ENCODE data around the gene PRRG1.
"Not testable (repeated sequence)": the region's sequence is repeated elsewhere in the genome, so short reads cannot be mapped to it uniquely, and the experiment has no call there.

PRRG1 gene

DNA sequence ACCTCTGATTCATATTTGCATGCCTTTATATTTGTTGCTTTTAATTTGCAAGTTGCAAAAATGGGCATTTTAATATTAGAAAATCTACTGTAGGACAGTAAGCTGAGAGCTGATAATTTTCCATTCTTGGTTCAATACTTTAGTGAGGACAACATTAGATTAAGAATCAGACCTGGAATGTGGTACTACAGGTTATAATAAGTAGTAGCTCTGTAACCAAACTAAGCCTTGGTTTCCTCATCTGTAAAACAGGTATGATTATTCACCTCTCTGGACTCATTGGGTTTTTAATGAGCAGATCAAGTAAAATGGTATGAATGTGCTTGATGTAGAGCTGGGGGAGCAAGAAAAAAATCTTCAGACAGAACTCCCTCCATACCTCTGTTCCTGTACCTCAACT is 31.1 kb downstream of the PRRG1 start:
- Histone ChIP-seq H3K9me3 (ENCODE audit: control insufficient read depth, low read length) (no peaks in the 10 kb centered on the region), H3K36me3 (ENCODE audit: control insufficient read depth, insufficient read depth, low read length, severe bottlenecking) (no peaks in the 10 kb centered on the region), H3K27me3 (replicated peaks; ENCODE audit: control insufficient read depth, insufficient read depth, low read length) (no peaks in the 10 kb centered on the region)

DNA sequence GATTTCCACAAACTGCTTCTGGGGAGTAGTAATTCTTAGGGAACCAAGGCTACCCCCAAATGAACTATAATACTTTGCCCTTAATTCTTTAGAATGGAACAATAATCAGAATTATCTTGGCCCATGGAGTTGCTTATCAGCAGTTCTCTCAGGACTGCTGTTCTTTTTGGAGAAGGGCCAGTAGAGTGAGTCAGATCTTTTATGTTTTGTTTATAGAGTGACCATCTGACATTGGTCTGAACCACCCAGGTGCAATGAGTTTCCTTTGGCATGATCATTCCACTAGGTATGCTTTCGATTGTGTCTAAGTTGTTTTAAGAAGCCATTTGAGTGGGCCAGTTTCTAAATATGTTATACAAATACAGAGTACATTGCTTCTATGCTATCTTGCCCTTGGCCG is 31.8 kb downstream of the PRRG1 start:
- peaks cover 31% of the 10 kb centered on the region for H3K4me1 ChIP-seq (ENCODE audit: control insufficient read depth, insufficient read depth, low read length)
- H3K4me3 ChIP-seq (ENCODE audit: low read length) = no peak overlapping the region
- no peaks in the 10 kb centered on the region for H3K36me3 ChIP-seq (ENCODE audit: control insufficient read depth, insufficient read depth, low read length, severe bottlenecking)
- DNase-seq (ENCODE audit: low read depth) = peak; percentile 48
- H3K27me3 ChIP-seq (replicated peaks; ENCODE audit: control insufficient read depth, insufficient read depth, low read length) = no peaks in the 10 kb centered on the region
- no peak overlapping the region for H3K9ac ChIP-seq (ENCODE audit: low read length)
- no peaks in the 10 kb centered on the region for H3K9me3 ChIP-seq (ENCODE audit: control insufficient read depth, low read length)

More for the DNA sequence above, 31.1 kb downstream of the PRRG1 start:
- H3K4me3 ChIP-seq (ENCODE audit: low read length) = no peak overlapping the region
- H3K9ac ChIP-seq (ENCODE audit: low read length) = no peak overlapping the region
- DNase-seq (ENCODE audit: low read depth) = no peak
- peaks cover 31% of the 10 kb centered on the region for H3K4me1 ChIP-seq (ENCODE audit: control insufficient read depth, insufficient read depth, low read length)

DNA sequence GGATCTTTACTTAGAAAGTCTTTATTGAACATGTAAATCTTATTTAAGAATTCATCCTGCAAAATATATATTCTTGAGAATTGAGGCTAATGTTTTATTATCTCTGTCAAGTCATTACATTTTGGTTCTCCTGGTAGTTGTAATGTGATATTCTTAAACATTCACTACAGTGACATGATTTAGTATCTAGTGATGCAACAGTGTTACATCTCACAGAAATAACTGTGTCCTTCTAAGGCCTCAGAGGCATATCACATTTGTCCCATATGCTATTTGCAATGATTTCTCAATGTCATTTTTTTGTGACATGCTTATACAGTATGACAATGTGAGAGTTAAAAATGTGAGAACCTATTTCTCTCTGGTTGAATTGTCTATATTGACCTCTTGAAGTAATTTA is 34.1 kb downstream of the PRRG1 start:
- peak; percentile 40 for DNase-seq (ENCODE audit: low read depth)
- Histone ChIP-seq H3K9ac (ENCODE audit: low read length) (no peak overlapping the region), H3K27me3 (replicated peaks; ENCODE audit: control insufficient read depth, insufficient read depth, low read length) (no peaks in the 10 kb centered on the region), H3K36me3 (ENCODE audit: control insufficient read depth, insufficient read depth, low read length, severe bottlenecking) (no peaks in the 10 kb centered on the region), H3K4me3 (ENCODE audit: low read length) (no peak overlapping the region), H3K9me3 (ENCODE audit: control insufficient read depth, low read length) (no peaks in the 10 kb centered on the region), H3K4me1 (ENCODE audit: control insufficient read depth, insufficient read depth, low read length) (peaks cover 23% of the 10 kb centered on the region)

DNA sequence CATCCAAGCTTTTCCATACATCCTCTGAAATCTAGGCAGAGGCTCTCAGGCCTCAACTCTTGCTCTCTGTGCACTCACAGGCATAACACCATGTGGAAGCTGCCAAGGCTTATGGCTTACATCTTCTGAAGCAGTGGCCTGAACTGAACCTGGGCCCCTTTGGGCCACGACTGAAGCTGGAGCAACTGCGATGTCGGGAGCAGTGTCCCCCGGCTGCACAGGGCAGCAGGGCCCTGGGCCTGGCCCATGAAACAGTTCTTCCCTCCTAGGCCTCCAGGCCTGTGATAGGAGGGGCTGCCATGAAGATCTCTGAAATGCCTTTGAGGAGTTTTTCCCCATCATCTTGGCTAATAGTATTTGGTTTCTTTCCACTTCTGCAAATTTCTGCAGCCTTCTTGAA is 39.2 kb downstream of the PRRG1 start:
- Histone ChIP-seq H3K27me3 (replicated peaks; ENCODE audit: control insufficient read depth, insufficient read depth, low read length) (no peaks in the 10 kb centered on the region), H3K9ac (ENCODE audit: low read length) (no peak overlapping the region), H3K9me3 (ENCODE audit: control insufficient read depth, low read length) (peaks cover 5% of the 10 kb centered on the region), H3K4me1 (ENCODE audit: control insufficient read depth, insufficient read depth, low read length) (peaks cover 5% of the 10 kb centered on the region), H3K36me3 (ENCODE audit: control insufficient read depth, insufficient read depth, low read length, severe bottlenecking) (peaks cover 7% of the 10 kb centered on the region), H3K4me3 (ENCODE audit: low read length) (no peak overlapping the region)
- DNase-seq (ENCODE audit: low read depth) = no peak

DNA sequence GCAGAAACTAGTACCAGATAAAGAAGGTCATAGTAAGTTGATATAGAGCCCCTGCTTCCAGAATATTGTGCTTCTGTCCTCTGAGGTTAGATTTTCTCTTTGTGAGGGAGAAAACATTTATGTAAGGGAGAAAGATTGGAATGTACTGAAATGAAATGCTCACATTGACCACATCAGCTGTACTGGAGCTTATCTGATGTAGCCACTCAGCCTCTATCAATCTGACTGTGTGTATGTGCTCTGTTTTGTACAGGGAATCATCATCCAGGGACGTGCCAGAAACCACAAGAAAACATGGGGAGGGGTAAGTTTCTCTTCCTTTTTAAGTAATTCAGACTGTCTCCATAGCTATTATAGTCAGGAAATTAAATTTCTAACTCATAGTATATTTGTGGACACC is 56.8 kb downstream of the PRRG1 start:
- no peaks in the 10 kb centered on the region for H3K9me3 ChIP-seq (ENCODE audit: control insufficient read depth, low read length)

DNA sequence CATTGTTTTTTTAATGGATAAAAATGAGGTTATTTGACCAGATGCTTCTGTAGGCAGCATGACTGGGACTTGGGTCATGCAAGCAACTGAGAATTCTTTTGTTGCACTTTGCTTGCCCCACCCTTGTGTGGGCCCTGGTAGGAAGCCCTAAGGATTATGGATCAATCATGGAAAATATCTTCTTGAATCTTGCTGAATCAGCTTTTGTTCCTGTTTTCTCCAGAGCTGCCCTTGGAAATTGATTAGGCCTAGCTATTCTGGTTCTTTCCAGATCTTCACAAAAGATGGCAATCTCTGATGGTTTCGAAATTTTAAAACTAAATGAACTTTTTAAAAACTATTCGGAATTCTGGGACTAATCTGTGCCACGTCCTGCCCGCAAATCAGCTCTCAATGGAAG is 58.6 kb downstream of the PRRG1 start:
- H3K9ac ChIP-seq (ENCODE audit: low read length) = no peak overlapping the region
- peaks cover 8% of the 10 kb centered on the region for H3K36me3 ChIP-seq (ENCODE audit: control insufficient read depth, insufficient read depth, low read length, severe bottlenecking)
- no peak overlapping the region for H3K4me3 ChIP-seq (ENCODE audit: low read length)
- DNase-seq (ENCODE audit: low read depth) = peak; percentile 13
- peaks cover 5% of the 10 kb centered on the region for H3K4me1 ChIP-seq (ENCODE audit: control insufficient read depth, insufficient read depth, low read length)
- H3K27me3 ChIP-seq (replicated peaks; ENCODE audit: control insufficient read depth, insufficient read depth, low read length) = no peaks in the 10 kb centered on the region
- no peaks in the 10 kb centered on the region for H3K9me3 ChIP-seq (ENCODE audit: control insufficient read depth, low read length)

More for the DNA sequence above, 56.8 kb downstream of the PRRG1 start:
- Histone ChIP-seq H3K4me3 (ENCODE audit: low read length) (no peak overlapping the region), H3K4me1 (ENCODE audit: control insufficient read depth, insufficient read depth, low read length) (peaks cover 5% of the 10 kb centered on the region), H3K9ac (ENCODE audit: low read length) (no peak overlapping the region), H3K27me3 (replicated peaks; ENCODE audit: control insufficient read depth, insufficient read depth, low read length) (no peaks in the 10 kb centered on the region), H3K36me3 (ENCODE audit: control insufficient read depth, insufficient read depth, low read length, severe bottlenecking) (peaks cover under 1% of the 10 kb centered on the region)
- peak; percentile 67 for DNase-seq (ENCODE audit: low read depth)

DNA sequence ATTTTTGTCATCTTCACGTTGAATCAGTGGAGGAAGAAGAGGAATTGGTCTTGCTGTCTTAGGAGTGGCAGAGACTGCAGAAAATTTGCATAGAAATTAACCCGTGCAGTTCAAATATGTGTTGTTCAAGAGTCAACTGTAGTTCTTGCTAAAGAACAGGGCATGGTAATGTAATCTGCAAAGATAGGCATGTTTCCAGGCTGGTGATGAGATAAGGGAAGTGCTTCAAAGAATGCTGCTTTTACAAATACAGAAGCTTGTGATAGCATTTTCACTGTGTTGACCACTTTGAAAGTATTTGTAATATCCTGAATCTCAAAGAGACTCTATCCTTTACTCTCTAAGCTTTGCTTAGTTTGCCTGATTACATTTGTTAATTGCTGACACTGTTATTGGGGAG is 60.1 kb downstream of the PRRG1 start:
- H3K4me1 ChIP-seq (ENCODE audit: control insufficient read depth, insufficient read depth, low read length) = peaks cover 5% of the 10 kb centered on the region
- peaks cover 17% of the 10 kb centered on the region for H3K36me3 ChIP-seq (ENCODE audit: control insufficient read depth, insufficient read depth, low read length, severe bottlenecking)
- H3K9me3 ChIP-seq (ENCODE audit: control insufficient read depth, low read length) = no peaks in the 10 kb centered on the region
- no peak for DNase-seq (ENCODE audit: low read depth)
- H3K27me3 ChIP-seq (replicated peaks; ENCODE audit: control insufficient read depth, insufficient read depth, low read length) = no peaks in the 10 kb centered on the region
- no peak overlapping the region for H3K4me3 ChIP-seq (ENCODE audit: low read length)
- no peak overlapping the region for H3K9ac ChIP-seq (ENCODE audit: low read length)

DNA sequence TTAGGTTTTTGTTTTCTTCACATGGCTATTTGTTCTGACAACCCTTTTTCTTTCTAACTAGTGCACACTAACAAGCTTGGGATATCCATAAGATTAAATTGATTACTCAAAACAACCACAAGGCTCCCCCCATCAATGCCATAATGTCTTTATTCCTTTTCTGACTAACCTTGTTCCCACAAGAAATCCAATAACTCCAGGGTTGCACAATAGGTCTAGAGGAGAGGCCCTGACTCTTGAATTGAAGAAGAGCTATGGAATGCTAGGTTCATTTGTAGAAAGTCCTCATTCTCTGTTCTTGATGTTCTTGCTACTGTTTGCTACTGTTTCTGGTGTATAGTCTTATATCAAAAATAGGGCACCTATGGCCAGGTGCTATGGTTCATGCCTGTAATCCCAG is 71.0 kb downstream of the PRRG1 start:
- H3K4me3 ChIP-seq (ENCODE audit: low read length) = no peak overlapping the region

DNA sequence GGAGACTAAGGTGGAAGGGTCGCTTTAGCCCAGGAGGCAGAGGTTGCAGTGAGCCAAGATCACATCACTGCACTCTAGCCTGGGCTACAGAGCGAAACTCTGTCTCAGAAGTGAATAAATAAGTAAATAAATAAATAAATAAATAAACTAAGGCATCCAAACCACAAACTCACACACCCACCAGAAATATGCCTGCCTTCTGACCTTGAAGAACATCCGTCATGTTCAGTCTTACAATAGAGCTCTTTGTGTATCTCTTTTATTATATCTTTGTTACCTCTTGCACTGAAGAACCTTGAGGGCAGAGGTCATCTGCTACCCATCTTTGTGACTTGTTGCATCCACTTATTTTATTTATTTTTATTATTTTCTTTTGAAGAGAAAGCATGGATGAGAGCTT is 71.6 kb downstream of the PRRG1 start:
- Histone ChIP-seq H3K9ac (ENCODE audit: low read length) (no peak overlapping the region), H3K36me3 (ENCODE audit: control insufficient read depth, insufficient read depth, low read length, severe bottlenecking) (peaks cover 6% of the 10 kb centered on the region), H3K9me3 (ENCODE audit: control insufficient read depth, low read length) (no peaks in the 10 kb centered on the region), H3K27me3 (replicated peaks; ENCODE audit: control insufficient read depth, insufficient read depth, low read length) (no peaks in the 10 kb centered on the region), H3K4me3 (ENCODE audit: low read length) (no peak overlapping the region), H3K4me1 (ENCODE audit: control insufficient read depth, insufficient read depth, low read length) (no peaks in the 10 kb centered on the region)
- DNase-seq (ENCODE audit: low read depth) = no peak

More for the DNA sequence above, 71.0 kb downstream of the PRRG1 start:
- H3K36me3 ChIP-seq (ENCODE audit: control insufficient read depth, insufficient read depth, low read length, severe bottlenecking) = peaks cover 11% of the 10 kb centered on the region
- H3K9ac ChIP-seq (ENCODE audit: low read length) = no peak overlapping the region
- no peaks in the 10 kb centered on the region for H3K4me1 ChIP-seq (ENCODE audit: control insufficient read depth, insufficient read depth, low read length)
- no peaks in the 10 kb centered on the region for H3K9me3 ChIP-seq (ENCODE audit: control insufficient read depth, low read length)
- no peaks in the 10 kb centered on the region for H3K27me3 ChIP-seq (replicated peaks; ENCODE audit: control insufficient read depth, insufficient read depth, low read length)
- DNase-seq (ENCODE audit: low read depth) = peak; percentile 12

DNA sequence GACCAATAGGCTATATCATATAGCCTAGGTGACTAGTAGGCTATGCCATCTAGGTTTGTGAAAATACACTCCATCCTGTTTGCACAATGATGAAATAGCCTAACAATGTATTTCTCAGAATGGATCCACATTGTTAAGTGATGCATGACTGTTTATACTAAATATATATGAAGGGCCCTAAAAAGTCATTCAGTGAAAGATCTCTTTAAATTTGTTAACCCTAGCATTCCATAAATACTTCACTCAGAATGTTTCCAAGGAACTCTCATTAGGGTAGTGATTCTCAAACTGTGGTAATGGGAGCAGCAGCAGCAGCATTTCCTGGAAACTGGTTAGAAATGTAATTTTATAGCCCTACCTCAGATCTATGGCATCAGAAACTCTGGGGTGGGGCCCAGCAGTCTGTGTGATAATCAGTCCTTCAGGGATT is 74.9 kb downstream of the PRRG1 start:
- peaks cover 3% of the 10 kb centered on the region for H3K9me3 ChIP-seq (ENCODE audit: control insufficient read depth, low read length)
- no peaks in the 10 kb centered on the region for H3K4me1 ChIP-seq (ENCODE audit: control insufficient read depth, insufficient read depth, low read length)
- peak; percentile 48 for DNase-seq (ENCODE audit: low read depth)
- peaks cover 10% of the 10 kb centered on the region for H3K36me3 ChIP-seq (ENCODE audit: control insufficient read depth, insufficient read depth, low read length, severe bottlenecking)
- H3K27me3 ChIP-seq (replicated peaks; ENCODE audit: control insufficient read depth, insufficient read depth, low read length) = peaks cover 2% of the 10 kb centered on the region
- H3K4me3 ChIP-seq (ENCODE audit: low read length) = no peak overlapping the region
- H3K9ac ChIP-seq (ENCODE audit: low read length) = no peak overlapping the region

DNA sequence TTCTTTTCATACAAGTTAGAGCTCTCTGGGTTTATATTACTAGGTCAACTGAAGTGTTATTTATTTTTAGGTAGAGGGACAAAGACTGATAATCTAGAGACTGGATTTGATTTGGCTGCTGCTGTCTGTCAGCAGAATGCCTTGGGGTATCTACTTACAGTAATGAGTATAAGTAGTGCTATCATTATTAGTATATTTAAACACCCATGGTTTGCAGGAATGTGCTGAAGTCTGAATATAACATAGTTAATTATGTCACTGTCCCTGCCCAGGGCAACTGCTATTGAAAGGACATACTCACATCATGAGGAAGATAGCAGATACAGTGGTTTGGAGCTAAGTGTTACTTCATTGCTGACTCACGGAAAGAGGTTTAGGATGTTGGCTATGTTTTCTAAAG is 76.2 kb downstream of the PRRG1 start:
- H3K9ac ChIP-seq (ENCODE audit: low read length) = no peak overlapping the region
- peaks cover 10% of the 10 kb centered on the region for H3K36me3 ChIP-seq (ENCODE audit: control insufficient read depth, insufficient read depth, low read length, severe bottlenecking)
- peaks cover 2% of the 10 kb centered on the region for H3K27me3 ChIP-seq (replicated peaks; ENCODE audit: control insufficient read depth, insufficient read depth, low read length)
- H3K4me1 ChIP-seq (ENCODE audit: control insufficient read depth, insufficient read depth, low read length) = no peaks in the 10 kb centered on the region
- H3K9me3 ChIP-seq (ENCODE audit: control insufficient read depth, low read length) = peaks cover 3% of the 10 kb centered on the region
- DNase-seq (ENCODE audit: low read depth) = peak; percentile 22
- no peak overlapping the region for H3K4me3 ChIP-seq (ENCODE audit: low read length)

DNA sequence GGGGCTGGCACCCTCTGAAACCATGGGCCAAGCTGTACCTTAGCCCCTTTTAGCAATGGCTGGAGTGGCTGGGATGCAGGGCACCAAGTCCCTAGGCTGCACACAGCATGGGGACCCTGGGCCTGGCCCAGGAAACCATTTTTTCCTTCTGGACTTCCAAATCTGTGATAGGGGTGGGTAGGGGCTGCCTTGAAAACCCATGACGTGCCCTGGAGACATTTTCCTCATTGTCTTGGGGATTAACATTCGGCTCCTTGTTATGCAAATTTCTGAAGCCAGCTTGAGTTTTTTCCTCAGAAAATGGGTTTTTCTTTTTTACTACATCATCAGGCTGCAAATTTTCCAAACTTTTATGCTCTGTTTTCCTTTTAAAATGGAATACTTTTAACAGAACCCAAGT is 79.8 kb downstream of the PRRG1 start:
- DNase-seq (ENCODE audit: low read depth); H3K4me3 ChIP-seq (ENCODE audit: low read length); H3K9me3 ChIP-seq (ENCODE audit: control insufficient read depth, low read length); H3K27me3 ChIP-seq (replicated peaks; ENCODE audit: control insufficient read depth, insufficient read depth, low read length); H3K4me1 ChIP-seq (ENCODE audit: control insufficient read depth, insufficient read depth, low read length); H3K9ac ChIP-seq (ENCODE audit: low read length): not testable (repeated sequence)
- peaks cover 11% of the 10 kb centered on the region for H3K36me3 ChIP-seq (ENCODE audit: control insufficient read depth, insufficient read depth, low read length, severe bottlenecking)
